HG03095 (cell line): Measurements from ENCODE around the gene ZFP2.

Experiments used
- ATAC-seq: cut with Tn5 transposase; IDR thresholded peaks from one replicate; pipeline ENCODE4 v1.9.1; 2021; ENCODE audit warnings: moderate library complexity; ENCODE audit not compliant: unreplicated experiment

The ZFP2 gene

DNA sequence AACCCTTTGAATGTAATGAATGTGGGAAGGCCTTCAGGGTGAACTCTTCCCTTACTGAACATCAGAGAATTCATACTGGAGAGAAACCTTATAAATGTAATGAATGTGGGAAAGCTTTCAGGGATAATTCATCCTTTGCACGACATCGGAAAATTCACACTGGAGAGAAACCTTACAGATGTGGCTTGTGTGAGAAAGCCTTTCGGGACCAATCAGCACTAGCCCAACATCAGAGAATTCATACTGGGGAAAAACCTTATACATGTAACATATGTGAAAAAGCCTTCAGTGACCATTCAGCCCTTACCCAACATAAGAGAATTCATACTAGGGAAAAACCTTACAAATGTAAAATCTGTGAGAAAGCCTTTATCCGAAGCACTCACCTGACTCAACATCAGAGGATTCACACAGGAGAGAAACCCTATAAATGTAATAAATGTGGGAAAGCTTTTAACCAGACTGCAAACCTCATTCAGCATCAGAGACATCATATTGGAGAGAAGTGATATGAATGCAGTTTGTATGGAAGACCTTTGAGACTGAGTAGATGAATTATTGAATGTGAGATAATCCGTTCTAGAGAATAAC lies 69.8 kb downstream of the ZFP2 start:
- no peak for ATAC-seq

DNA sequence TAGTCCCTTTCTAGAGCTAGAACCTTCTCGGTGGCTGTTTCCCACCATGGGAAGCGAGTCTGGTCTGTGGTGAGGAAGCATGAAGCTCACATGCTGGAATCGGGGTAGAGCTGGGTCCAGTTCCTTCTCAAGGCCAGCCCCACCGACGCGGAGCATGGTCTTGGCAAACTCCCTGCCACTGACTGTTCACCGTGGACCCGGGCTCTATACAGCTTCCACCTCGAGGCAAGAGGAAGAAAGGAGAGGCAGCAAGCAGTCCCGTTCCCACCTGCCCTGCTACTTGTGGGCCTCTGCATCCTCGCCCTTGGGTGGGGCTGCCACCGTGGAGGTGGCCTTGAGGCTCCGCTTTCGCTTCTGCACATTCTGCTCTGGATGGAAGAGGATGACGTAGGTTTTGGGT lies 85.7 kb downstream of the ZFP2 start:
- no peak for ATAC-seq
